ENCODE data around the gene SMARCAL1.

SMARCAL1 gene

GRCh38 chr2:216498070-216498378 lies 85.7 kb downstream of the SMARCAL1 start:
- no peak for TF ChIP-seq CTCF (conservative IDR thresholded peaks at IDR 0.05; ENCODE audit: low read depth, low read length)
- DNase-seq (ENCODE audit: low read depth): no peak
- H3K4me3 ChIP-seq (ENCODE audit: low read depth, low read length): peak overlapping the region; percentile 92

- no peak for TF ChIP-seq CTCF (conservative IDR thresholded peaks at IDR 0.05; ENCODE audit: low read depth, low read length)
- peak within 1 kb of the TSS; percentile 92 for H3K4me3 ChIP-seq (ENCODE audit: low read depth, low read length)
- DNase-seq (ENCODE audit: low read depth): peak; percentile 98
Measured at GRCh38 chr2:216498379-216499352, 86.4 kb downstream of the SMARCAL1 start, which contains the start of gene RPL37A. TSS of gene RPL37A (plus strand) at chr2:216498844. CDS start at chr2:216498875, 31 bp downstream.

GRCh38 chr2:216499641-216500218 lies 87.4 kb downstream of the SMARCAL1 start:
- peak overlapping the region; percentile 92 for H3K4me3 ChIP-seq (ENCODE audit: low read depth, low read length)
- peak; percentile 40 for DNase-seq (ENCODE audit: low read depth)
- no peak for TF ChIP-seq CTCF (conservative IDR thresholded peaks at IDR 0.05; ENCODE audit: low read depth, low read length)

- no peak for TF ChIP-seq CTCF (conservative IDR thresholded peaks at IDR 0.05; ENCODE audit: low read depth, low read length)
- no peak for DNase-seq (ENCODE audit: low read depth)
- H3K4me3 ChIP-seq (ENCODE audit: low read depth, low read length): peak overlapping the region; percentile 92
Measured at GRCh38 chr2:216500572-216500971, 88.3 kb downstream of the SMARCAL1 start.

GRCh38 chr2:216501854-216502253 lies 89.6 kb downstream of the SMARCAL1 start:
- no peak for TF ChIP-seq CTCF (conservative IDR thresholded peaks at IDR 0.05; ENCODE audit: low read depth, low read length)
- H3K4me3 ChIP-seq (ENCODE audit: low read depth, low read length): no peak overlapping the region
- no peak for DNase-seq (ENCODE audit: low read depth)

- DNase-seq (ENCODE audit: low read depth): no peak
- TF ChIP-seq CTCF (conservative IDR thresholded peaks at IDR 0.05; ENCODE audit: low read depth, low read length): no peak
- H3K4me3 ChIP-seq (ENCODE audit: low read depth, low read length): no peak overlapping the region
Measured at GRCh38 chr2:216502381-216503158, 90.3 kb downstream of the SMARCAL1 start.

All from choroid plexus epithelial cell (primary cell).